HepG2 (cell line): ENCODE data around the gene MLN.

Experiments
- AFF4 ChIP-seq: sonication (generic); formaldehyde crosslinking; IDR thresholded peaks from 2 replicates; pipeline ENCODE4 v1.4.0; 2020; ENCODE audit warnings: missing genetic modification reagents
- EZH2 ChIP-seq: conservative IDR thresholded peaks from 2 replicates; pipeline ENCODE4 v1.6.1; 2012; ENCODE audit warnings: mild to moderate bottlenecking, low read depth, low read length, moderate library complexity
- FOXA3 ChIP-seq: IDR thresholded peaks from 2 replicates; pipeline ENCODE4 v1.6.1; 2016; ENCODE audit warnings: missing genetic modification reagents, missing compliant biosample characterization
- TAF1 ChIP-seq: sonication (generic); formaldehyde crosslinking; IDR thresholded peaks from 2 replicates; pipeline ENCODE4 v1.4.0; 2020; ENCODE audit warnings: missing genetic modification reagents
- TBP ChIP-seq: sonication (generic); formaldehyde crosslinking; IDR thresholded peaks from 2 replicates; pipeline ENCODE4 v1.5.0; 2020; ENCODE audit warnings: missing genetic modification reagents
- USF2 ChIP-seq, 2 experiments: sonication (generic) in 1 of 2; formaldehyde crosslinking in 1 of 2; IDR thresholded peaks; 2 replicates each; pipeline versions ENCODE4 v1.5.1 to v1.6.1; 2011 to 2020; ENCODE audit warnings: borderline replicate concordance in 1 of 2, low read depth in 1 of 2, low read length in 1 of 2, mild to moderate bottlenecking in 1 of 2, missing genetic modification reagents in 1 of 2, moderate library complexity in 1 of 2
- ZKSCAN8 ChIP-seq: IDR thresholded peaks from 2 replicates; pipeline ENCODE4 v1.6.1; 2016; ENCODE audit warnings: borderline replicate concordance, missing genetic modification reagents, missing compliant biosample characterization
- ZNF121 ChIP-seq: sonication (generic); formaldehyde crosslinking; IDR thresholded peaks from 2 replicates; pipeline ENCODE4 v1.5.0; 2020; ENCODE audit warnings: mild to moderate bottlenecking, missing genetic modification reagents
- ZNF256 ChIP-seq: sonication (generic); formaldehyde crosslinking; conservative IDR thresholded peaks from 2 replicates; pipeline ENCODE4 v1.4.0; 2020; ENCODE audit warnings: missing genetic modification reagents
- ZNF274 ChIP-seq: sonication (generic); formaldehyde crosslinking; IDR thresholded peaks from 2 replicates; pipeline ENCODE4 v1.5.1; 2020; ENCODE audit warnings: mild to moderate bottlenecking, missing genetic modification reagents
- ZNF891 ChIP-seq: sonication (generic); formaldehyde crosslinking; IDR thresholded peaks from 2 replicates; pipeline ENCODE4 v1.5.0; 2020; ENCODE audit warnings: mild to moderate bottlenecking, missing genetic modification reagents

- no peak for TF ChIP-seq AFF4
- TF ChIP-seq ZNF256 = no peak
- no peak for TF ChIP-seq USF2 (IDR thresholded peaks at IDR 0.05; ENCODE audit: low read depth, low read length)
- no peak for TF ChIP-seq USF2 (CRISPR knock-in tag; IDR thresholded peaks at IDR 0.05; ENCODE audit: borderline replicate concordance)
- no peak for TF ChIP-seq ZNF891 (CRISPR knock-in tag)
- TF ChIP-seq ZKSCAN8 (CRISPR knock-in tag) = no peak
- TF ChIP-seq FOXA3 (CRISPR knock-in tag) = no peak
- TF ChIP-seq TAF1 = no peak
- TF ChIP-seq ZNF274 (CRISPR knock-in tag) = no peak
- no peak for TF ChIP-seq ZNF121 (CRISPR knock-in tag)
- no peak for TF ChIP-seq EZH2
- no peak for TF ChIP-seq TBP (CRISPR knock-in tag)
These were observed 32.4 kb downstream of the MLN start for GRCh38 chr6:33771146-33772081.
